Large intestine (tissue), 3 donors: ENCODE measurements around the gene C10orf67. TPM values are rescaled to one million over a fixed set of nuclear protein-coding genes. Genes with fewer than 3 reads are reported as not detected.
"Not testable (repeated sequence)": the region's sequence is repeated elsewhere in the genome, so short reads cannot be mapped to it uniquely, and the experiment has no call there.

Experiments
- DNase-seq, 2 donors: peaks; one replicate each; pipeline versions ENCODE4 v3.0.0 to v3.0.0-alpha.2; 2013
- H3K27ac ChIP-seq: one replicate; pipeline ENCODE4 v1.5.1; 2013; ENCODE audit warnings: low read length
- H3K27me3 ChIP-seq: 2 replicates; pipeline ENCODE4 v1.6.1; 2013; ENCODE audit warnings: low read length; ENCODE audit not compliant: control insufficient read depth, insufficient read depth
- H3K36me3 ChIP-seq: 2 replicates; pipeline ENCODE4 v1.6.1; 2013; ENCODE audit warnings: low read length; ENCODE audit not compliant: control insufficient read depth, insufficient read depth
- H3K4me1 ChIP-seq: one replicate; pipeline ENCODE4 v1.6.1; 2013; ENCODE audit warnings: low read length; ENCODE audit not compliant: control insufficient read depth, insufficient read depth
- H3K4me3 ChIP-seq: one replicate; pipeline ENCODE4 v1.5.1; 2013; ENCODE audit warnings: low read length
- H3K9me3 ChIP-seq: one replicate; pipeline ENCODE4 v1.6.1; 2013; ENCODE audit warnings: mild to moderate bottlenecking, low read depth, low read length, moderate library complexity; ENCODE audit not compliant: control insufficient read depth
- WGBS: methylation state at CpG from one replicate; pipeline ENCODE4 v1.1.5; 2013; ENCODE audit warnings: low lambda C conversion rate; ENCODE audit not compliant: insufficient coverage; 5-methylcytosine and 5-hydroxymethylcytosine counted together
- polyA plus RNA-seq: library from polyadenylated mRNA; unstranded; fragments of 120-200 nt; gene quantifications from one replicate; pipeline ENCODE4 v1.2.1, GENCODE V29; 2013

Gene C10orf67
- polyA plus RNA-seq, 1 donor, result 0.27 TPM

- Histone ChIP-seq H3K36me3 (no peaks in the 10 kb centered on the region), H3K4me3 (no peak overlapping the region), H3K4me1 (no peaks in the 10 kb centered on the region), H3K9me3 (no peaks in the 10 kb centered on the region), H3K27ac (no peak overlapping the region), H3K27me3 (peaks cover 2% of the 10 kb centered on the region)
- WGBS, result 100% methylated on average over 3 of the region's 9 CpGs
- DNase-seq, result no peak
These were observed 18.5 kb upstream of the C10orf67 start for GRCh38 chr10:23362879-23363792.

GRCh38 chr10:23362069-23362830, 17.7 kb upstream of the C10orf67 start:
- no peak overlapping the region for H3K27ac ChIP-seq
- WGBS, result no CpG with 5 or more reads among the region's 1 CpG
- no peaks in the 10 kb centered on the region for H3K4me1 ChIP-seq
- peaks cover 2% of the 10 kb centered on the region for H3K27me3 ChIP-seq
- no peaks in the 10 kb centered on the region for H3K9me3 ChIP-seq
- DNase-seq, result no peak
- H3K36me3 ChIP-seq, result no peaks in the 10 kb centered on the region
- H3K4me3 ChIP-seq, result no peak overlapping the region

- H3K27me3 ChIP-seq, result peaks cover 2% of the 10 kb centered on the region
- no peaks in the 10 kb centered on the region for H3K4me1 ChIP-seq
- H3K4me3 ChIP-seq, result no peak overlapping the region
- H3K36me3 ChIP-seq, result no peaks in the 10 kb centered on the region
- no peak overlapping the region for H3K27ac ChIP-seq
- WGBS, result no CpG with 5 or more reads among the region's 2 CpGs
- no peaks in the 10 kb centered on the region for H3K9me3 ChIP-seq
- no peak for DNase-seq
These were observed 17.1 kb upstream of the C10orf67 start for GRCh38 chr10:23361665-23362064.

DNA sequence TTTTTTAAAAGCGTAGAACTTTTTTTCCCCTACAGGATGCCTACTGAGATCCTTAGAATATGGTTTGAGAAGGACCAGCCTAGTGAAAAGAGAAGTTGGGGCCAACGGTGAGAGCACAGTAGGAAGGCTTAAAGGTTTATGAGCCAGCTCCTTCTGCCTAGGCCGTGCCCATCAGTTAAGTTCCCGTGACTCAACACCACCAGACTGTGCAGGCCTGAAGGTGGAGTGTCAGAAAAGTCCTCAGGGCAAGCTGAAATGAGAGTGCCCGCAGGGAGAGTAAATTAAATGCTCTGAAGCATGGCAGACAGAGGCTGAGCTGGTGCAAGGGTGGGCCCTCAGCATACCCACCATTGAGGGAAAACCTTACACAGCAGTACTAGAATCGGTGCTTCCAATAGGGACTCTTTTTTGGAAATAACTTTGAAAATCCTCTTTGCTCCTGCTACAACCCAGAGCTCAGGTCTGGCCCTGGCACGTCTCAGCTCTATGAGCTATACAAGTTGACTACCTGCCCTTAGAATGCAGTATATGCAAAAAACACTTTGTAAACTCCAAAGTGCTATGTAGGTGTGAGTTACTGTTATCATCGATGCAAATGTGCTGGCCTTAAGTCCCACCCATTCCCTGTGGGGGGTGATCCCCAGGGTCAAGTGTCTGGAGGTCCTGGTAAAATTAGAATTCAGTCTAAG, 15.2 kb upstream of the C10orf67 start:
- no peaks in the 10 kb centered on the region for H3K36me3 ChIP-seq
- 100% methylated on average over 1 of the region's 8 CpGs for WGBS
- H3K27ac ChIP-seq, result no peak overlapping the region
- H3K4me3 ChIP-seq, result no peak overlapping the region
- no peaks in the 10 kb centered on the region for H3K9me3 ChIP-seq
- DNase-seq, result no peak
- peaks cover 2% of the 10 kb centered on the region for H3K27me3 ChIP-seq
- H3K4me1 ChIP-seq, result no peaks in the 10 kb centered on the region

DNA sequence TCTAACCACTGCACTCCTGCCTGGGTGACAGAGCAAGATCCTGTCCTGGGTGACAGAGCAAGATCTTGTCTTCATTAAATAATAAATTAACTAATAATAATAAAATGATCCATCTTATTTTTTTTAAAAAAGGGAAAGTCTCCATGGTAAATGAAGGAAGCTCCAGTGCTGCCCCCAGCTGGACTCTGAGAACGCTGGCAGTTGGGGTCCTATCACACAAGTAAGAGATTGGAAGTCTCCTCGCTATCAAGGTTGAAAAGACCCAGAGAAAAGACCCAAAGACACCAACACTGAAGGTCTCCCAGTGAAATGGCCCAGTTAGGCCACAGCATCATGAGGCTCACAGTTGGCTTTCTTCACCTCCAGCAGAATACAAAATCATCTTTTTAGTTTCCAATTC, 13.8 kb upstream of the C10orf67 start:
- no peaks in the 10 kb centered on the region for H3K9me3 ChIP-seq
- peaks cover 2% of the 10 kb centered on the region for H3K27me3 ChIP-seq
- H3K4me3 ChIP-seq, result no peak overlapping the region
- peaks cover 3% of the 10 kb centered on the region for H3K4me1 ChIP-seq
- no CpG with 5 or more reads among the region's 2 CpGs for WGBS
- no peaks in the 10 kb centered on the region for H3K36me3 ChIP-seq
- no peak overlapping the region for H3K27ac ChIP-seq
- no peak for DNase-seq

- Histone ChIP-seq H3K36me3 (no peaks in the 10 kb centered on the region), H3K27me3 (no peaks in the 10 kb centered on the region), H3K9me3 (no peaks in the 10 kb centered on the region), H3K4me3 (no peak overlapping the region), H3K27ac (peak overlapping the region; percentile 51), H3K4me1 (peaks cover 3% of the 10 kb centered on the region)
- peak; percentile 62 to 87 for DNase-seq
- 20% methylated on average over 2 of the region's 5 CpGs for WGBS
These were observed 10.2 kb upstream of the C10orf67 start for GRCh38 chr10:23354630-23355279.

DNA sequence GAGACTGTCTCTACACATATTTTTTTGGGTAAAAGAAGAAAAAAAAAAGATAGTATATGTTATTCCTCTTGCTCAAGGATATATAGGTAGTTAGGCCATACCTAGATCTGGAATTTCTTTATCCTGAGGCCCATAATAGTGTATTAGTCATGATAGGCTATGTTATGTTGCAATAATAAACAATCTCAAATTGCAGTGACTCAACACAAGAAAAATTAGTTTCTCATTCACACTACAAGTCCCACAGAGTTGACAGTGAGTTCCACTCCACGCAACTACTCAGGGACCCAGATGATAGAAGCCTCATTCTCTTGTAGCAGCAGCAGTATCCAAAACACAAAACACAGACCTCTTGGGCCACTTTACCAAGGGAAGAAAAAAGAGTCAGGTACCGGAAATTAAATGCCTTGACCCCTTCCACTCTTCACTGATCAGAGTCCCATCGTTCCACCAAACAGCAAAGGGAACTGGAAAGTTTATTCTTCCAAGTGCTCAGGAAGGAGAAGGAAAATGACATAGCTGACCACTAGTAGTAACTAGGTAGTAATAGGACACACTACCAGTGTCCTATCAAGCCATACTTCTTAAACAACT, 7.4 kb upstream of the C10orf67 start:
- Histone ChIP-seq H3K4me3 (no peak overlapping the region), H3K27me3 (peaks cover 4% of the 10 kb centered on the region), H3K4me1 (peaks cover 3% of the 10 kb centered on the region), H3K27ac (no peak overlapping the region), H3K36me3 (no peaks in the 10 kb centered on the region), H3K9me3 (no peaks in the 10 kb centered on the region)
- no CpG with 5 or more reads among the region's 3 CpGs for WGBS
- DNase-seq, result no peak

GRCh38 chr10:23350706-23351105, 6.1 kb upstream of the C10orf67 start:
- DNase-seq, H3K36me3 ChIP-seq, H3K27ac ChIP-seq, H3K27me3 ChIP-seq, H3K4me3 ChIP-seq, H3K9me3 ChIP-seq, H3K4me1 ChIP-seq: not testable (repeated sequence)
- no CpG with 5 or more reads among the region's 1 CpG for WGBS

DNA sequence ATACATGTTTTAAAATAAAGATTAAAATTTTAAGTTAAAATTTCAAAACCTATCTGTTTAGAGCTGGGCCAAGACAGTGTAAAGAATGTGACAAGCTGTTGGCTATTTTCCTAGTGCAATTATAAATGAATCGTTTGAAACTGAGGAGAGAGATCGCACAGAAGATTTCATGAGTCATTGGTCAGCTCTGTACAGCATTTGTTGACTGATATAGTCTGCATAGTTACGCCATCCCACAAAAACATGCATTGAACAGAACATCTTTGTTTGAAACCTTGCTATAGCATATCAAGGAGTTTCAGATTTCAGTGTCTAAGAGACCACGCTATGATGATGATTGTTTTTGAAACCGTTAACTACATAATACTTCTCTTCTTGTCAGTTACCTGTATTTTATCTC, 1.3 kb upstream of the C10orf67 start:
- Histone ChIP-seq H3K4me3 (no peak overlapping the region), H3K27me3 (peaks cover 34% of the 10 kb centered on the region), H3K9me3 (peaks cover 4% of the 10 kb centered on the region), H3K4me1 (peaks cover 3% of the 10 kb centered on the region), H3K27ac (no peak overlapping the region), H3K36me3 (no peaks in the 10 kb centered on the region)
- no peak for DNase-seq
- WGBS, result 0% methylated on average over 1 of the region's 5 CpGs
